HG03060 (cell line): Measurements from ENCODE around the gene CABLES1.
"Not testable (repeated sequence)": the region's sequence is repeated elsewhere in the genome, so short reads cannot be mapped to it uniquely, and the experiment has no call there.

Experiments used
- ATAC-seq: cut with Tn5 transposase; IDR thresholded peaks from one replicate; pipeline ENCODE4 v1.9.1; 2021; ENCODE audit warnings: low read depth, moderate number of reproducible peaks; ENCODE audit not compliant: unreplicated experiment

Gene CABLES1

DNA sequence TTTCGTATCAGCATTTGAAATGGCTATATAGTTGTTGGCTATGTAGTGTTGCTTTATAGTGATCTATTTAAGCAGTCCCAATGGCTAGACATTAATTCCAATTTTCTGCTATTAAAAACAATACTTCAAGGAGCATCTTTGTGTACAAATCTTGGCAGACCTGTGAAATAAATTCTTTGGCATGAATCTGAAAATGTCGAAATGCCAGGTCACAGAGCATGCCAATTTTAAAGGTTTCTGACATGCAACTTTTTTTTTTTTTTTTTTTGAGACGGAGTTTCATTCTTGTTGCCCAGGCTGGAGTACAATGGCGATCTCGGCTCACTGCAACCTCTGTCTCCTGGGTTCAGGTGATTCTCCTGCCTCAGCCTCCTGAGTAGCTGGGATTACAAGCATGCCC, 26.8 kb upstream of the CABLES1 start:
- no peak for ATAC-seq

DNA sequence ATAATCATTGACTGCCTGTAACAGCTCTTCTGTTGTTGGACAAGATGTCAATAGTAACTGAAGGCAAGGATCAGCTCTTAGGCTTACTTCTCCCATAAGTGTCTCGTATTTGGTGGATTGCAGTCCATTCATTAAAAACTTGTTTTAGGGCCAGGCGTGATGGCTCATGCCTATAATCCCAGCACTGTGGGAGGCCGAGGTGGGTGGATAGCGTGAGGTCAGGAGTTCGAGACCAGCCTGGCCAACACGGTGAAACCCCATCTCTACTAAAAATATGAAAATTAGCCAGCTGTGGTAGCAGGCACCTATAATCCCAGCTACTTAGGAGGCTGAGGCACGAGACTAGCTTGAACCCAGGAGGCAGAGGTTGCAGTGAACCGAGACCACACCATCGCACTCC, 26.1 kb upstream of the CABLES1 start:
- ATAC-seq, result not testable (repeated sequence)

DNA sequence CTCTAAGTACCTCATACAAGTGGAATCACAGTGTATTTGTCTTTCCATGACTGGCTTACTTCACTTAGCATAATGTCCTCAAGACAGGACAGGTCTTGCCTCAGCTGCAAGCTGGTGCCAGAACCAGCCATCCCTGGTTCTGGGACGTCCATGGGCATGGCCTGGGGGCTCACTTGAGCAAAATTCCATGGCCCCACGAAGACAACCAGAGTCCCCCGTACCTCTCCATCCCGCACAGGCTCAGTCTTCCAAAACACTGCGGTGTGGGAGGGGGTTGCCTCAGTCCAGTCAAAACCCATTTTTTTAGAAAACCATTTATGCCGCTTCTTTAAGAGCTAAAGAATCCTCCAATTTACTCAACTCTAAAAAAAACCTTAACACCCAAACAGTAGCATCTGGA, 21.7 kb upstream of the CABLES1 start:
- no peak for ATAC-seq

DNA sequence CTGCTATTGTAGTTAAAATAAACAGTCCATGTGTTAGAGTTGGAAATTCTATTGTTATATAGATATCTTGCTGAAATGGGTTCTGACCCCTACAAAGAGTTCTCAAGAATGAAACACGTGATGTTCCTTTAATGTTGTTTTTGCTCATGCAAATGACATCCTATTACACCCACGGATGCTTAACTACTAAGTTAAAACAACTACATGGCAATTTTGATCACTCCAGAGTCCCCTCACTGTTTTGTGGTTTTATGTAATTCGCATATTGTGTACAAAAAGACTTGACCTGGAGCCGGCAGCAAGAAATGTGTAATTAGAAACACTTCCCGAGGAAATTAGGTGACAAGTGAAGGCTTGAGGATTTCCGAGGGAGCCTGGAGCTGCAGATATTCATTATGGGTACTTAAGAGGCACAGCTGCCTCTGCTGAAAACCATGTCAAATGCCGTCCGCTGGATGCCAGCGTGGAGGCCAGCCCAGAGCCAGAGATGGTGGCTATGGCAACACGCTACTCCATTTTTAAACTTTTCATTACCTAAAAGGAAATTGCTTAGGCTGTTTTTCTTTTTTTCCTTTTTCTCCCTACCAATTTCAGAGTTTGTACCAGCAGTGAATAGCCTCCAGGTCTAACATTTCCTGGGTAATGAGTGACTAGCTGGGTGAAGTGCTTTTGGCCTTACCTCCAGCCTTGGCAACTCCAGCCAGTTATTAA, 21.0 kb upstream of the CABLES1 start:
- no peak for ATAC-seq

DNA sequence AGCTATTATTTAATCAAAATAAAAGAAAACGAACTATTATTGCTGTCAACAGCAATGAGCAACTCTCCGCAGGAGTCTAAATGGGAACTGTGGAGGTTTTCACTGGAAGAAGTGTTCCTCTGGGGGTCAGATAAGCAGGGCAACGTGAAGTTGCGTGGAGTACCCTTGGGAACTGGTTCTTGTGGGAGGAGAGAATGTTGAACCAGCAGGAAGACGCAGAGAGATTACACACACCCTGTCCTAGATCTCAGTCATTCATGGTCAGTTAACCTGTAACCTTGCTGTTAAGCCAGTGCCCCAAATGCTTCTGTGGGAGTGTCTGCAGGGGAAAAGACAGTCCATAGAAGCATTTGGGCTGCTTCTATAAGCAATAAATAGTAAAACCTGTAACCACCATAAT, 20.4 kb upstream of the CABLES1 start:
- no peak for ATAC-seq

DNA sequence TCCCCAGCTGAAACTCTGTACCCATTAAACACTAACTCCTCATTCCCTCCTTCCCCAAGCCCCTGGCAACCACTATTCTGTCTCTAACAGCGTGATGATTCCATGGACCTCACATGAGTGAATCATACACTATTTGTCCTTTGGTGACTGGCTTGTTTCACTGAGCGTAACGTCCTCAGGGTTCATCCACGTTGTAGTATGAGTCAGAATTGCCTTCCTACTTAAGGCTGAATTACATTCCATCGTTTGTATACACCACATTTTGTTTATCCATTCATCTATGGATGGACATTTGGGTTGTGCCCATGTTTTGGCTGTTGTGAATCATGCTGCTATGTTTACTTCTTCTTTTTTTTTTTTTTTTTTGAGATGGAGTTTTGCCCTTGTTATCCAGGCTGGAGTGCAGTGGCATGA, 19.6 kb upstream of the CABLES1 start:
- ATAC-seq, result no peak

DNA sequence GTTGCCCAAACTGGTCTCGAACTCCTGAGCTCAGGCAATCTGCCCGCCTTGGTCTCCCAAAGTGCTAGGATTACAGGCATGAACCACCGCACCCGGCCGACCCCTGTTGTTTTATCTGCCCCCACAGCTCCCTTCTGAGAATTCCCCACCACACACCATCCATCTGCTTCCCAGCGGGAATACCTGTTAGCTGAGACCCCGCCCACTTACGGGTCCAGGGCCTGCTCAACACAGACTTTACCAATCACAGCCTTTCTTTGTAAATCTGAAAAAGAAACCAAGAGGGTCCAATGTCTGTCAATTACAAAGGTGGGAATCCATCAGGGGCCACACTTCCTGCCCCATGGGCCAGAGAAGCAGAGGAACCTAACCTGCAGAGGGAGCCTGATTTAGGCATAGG, 14.2 kb upstream of the CABLES1 start:
- no peak for ATAC-seq

DNA sequence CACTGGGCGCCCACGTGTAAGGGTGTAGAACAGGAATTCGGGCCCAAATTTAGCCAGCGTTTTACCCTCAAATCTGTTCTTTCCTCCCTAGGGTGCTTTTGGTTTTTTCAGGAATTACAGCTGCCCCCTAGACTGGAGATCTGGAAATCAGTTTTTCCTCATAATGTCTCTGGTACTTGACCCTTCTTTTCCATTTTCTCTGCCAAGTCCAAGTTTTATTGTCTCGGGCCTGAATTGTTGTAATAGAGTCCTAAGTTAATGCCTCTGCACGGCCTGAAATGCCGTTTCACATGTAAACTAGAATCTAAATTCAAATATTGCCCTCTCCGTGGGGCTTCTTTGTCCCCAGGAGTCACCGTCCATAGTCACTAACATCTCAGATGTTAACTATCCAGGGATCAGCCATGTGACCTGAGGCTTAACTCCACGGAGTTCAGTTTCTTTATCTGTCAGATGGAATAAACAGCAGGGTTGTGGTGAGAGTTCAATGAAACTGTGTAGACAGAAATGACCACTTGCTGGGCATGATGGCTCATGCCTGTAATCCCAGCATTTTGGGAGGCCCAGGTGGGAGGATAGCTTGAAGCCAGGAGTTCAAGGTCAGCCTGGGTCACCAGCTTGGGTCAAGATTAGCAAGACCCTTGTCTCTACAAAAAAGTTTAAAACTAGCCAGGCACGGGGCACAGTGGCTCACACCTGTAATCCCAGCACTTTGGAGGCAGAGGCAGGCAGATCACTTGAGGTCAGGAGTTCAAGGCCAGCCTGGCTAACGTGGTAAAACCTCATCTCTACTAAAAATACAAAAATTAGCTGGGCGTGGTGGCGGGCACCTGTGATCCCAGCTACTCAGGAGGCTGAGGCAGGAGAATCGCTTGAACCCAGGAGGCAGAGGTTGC, 12.7 kb upstream of the CABLES1 start:
- no peak for ATAC-seq

DNA sequence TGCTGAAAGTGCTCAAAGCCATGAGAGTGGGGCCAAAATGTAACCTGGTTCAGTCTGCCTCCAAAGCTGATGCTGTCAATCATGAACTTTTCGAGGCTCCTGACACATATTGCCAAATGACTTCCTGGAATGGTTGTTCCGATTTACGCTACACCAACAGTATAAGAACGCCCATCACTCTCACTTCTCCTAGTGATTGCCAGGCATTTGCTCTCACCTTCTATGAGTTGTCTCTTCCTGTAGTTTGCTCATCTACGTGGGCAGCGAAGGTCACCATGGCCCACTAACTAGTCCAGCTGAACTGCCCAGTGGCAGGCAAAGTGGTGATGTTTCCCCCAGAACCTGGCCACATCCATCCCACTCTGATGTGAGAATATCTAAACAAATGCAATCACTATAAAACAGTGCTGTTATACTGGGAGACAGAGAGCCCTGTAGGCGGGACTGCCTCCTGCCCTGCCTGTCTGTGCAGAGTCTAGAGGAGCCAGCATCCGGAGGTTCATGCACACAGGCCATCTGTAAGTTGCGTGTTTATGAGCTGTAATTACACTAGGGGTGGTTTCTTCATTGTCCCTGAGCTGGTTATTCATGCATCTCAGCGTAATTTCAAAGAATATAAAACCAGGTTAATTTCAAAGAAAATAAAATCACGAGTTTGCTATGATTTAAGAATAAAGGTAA, 8.8 kb upstream of the CABLES1 start:
- no peak for ATAC-seq

DNA sequence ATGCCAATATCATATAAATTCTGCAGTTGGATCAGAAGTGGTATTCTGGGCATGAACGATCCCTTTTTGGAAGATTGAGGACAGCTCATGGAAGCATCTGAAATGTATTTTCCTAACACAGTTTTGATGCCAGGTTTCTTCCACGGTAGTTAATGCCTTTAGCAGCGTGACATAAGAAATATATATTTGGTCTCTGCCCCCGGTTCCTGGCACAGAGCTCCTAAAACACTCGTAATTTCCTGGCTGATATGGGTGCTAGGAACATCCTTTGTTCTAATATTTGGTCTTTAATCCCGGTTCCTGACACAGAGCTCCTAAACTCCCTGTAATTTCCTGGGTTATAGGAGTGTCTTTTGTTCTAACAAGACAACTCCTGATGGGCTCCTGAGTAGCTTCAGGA, 8.2 kb upstream of the CABLES1 start:
- ATAC-seq, result no peak

DNA sequence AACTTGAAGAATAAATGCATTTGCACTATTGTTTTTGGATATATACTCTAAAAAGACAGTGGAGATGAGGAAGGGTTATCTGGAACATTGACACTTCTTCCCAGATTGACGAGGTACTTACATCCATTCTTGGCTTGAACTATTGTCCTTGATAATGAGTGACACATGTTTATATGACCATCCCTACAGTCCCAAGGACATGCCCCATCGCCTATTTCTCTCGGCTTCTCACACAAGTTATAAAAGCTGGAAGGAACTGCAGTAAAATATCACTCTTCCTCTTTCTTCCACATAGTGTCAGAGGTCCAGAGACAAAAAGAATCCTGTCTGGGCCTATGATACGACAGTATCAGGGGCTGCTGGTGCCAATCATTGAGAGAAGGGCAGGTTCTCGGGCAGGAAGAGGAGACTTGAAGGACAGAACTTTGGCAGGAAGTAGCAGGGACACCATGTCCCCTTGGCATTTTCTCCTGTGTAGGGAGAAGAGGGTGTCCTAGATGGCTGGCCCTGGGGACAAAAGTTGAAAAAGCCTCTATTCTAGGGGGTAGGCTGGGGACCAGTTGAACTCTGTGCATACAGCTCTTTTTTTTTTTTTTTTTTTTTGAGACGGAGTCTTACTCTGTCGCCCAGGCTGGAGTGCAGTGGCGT, 5.8 kb upstream of the CABLES1 start:
- ATAC-seq, result no peak

DNA sequence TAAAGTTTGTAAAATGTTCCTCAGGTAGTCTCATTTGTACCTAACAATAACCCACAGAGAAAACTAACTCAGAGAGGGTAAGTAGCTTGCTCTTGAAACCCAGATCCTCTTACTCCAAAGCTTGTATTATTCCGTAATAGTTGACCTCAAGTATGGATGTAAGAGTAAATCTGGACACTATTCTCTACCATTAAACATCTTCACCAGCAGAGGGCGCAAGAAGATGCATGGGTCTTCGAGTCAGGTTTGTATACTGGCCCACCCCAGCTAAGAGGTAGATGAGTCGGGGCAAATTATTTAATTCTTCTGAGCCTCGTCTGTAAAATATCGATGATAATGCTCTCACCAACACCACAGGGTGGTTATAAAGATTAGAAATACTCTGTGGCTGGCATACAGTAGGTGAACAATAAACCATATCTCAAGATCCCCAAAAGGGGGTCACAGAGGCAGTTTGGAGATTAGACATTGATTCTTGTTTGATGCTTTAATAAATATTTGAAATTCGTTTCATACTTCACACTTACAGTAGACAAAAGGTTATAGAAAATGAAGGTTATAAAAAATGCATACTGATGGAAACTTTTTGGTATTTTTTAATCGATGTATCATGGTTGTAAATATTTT, 3.5 kb upstream of the CABLES1 start:
- no peak for ATAC-seq

DNA sequence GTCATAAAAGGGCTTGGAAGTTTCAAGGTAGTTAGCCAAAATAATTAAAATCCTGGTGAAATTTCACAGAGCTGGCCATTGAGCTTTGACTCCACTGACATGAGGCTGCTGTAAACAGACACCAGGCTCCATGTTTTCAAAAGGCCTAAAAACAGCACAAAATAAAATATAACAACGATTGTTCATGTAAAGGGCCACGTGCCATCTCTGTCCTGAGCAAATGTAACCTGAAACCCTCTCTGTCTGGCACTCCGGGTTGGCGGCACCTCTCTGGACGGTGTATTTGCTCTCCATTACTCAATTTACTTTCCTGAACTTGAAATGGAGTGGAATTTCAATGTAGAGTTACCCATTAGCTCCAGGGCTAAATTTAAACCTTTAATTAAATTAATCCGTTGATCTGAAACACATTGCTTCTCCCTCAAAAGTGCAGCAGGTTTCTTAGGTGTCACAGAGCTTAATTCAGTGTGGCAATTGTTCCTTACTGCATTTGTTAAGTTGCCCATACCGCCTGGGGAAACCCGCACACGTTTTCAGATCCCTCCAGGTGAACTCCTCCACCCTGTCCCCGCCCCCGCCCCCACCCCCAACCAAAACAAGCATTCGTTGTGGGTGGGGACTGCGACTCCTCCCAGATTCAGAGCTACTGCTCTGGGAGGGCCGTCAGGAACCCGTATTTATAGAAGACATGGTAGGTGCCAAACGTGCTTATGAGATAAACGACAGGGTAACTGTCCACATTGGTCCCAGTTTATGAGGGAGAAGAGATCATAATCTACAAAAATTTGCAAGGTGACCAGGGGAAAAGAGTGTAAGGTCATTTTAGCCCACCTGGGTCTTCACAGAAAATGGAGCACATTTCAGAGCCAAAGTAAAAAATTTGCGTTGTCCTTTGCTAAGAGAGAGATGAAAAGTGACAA, 1.2 kb upstream of the CABLES1 start:
- no peak for ATAC-seq

DNA sequence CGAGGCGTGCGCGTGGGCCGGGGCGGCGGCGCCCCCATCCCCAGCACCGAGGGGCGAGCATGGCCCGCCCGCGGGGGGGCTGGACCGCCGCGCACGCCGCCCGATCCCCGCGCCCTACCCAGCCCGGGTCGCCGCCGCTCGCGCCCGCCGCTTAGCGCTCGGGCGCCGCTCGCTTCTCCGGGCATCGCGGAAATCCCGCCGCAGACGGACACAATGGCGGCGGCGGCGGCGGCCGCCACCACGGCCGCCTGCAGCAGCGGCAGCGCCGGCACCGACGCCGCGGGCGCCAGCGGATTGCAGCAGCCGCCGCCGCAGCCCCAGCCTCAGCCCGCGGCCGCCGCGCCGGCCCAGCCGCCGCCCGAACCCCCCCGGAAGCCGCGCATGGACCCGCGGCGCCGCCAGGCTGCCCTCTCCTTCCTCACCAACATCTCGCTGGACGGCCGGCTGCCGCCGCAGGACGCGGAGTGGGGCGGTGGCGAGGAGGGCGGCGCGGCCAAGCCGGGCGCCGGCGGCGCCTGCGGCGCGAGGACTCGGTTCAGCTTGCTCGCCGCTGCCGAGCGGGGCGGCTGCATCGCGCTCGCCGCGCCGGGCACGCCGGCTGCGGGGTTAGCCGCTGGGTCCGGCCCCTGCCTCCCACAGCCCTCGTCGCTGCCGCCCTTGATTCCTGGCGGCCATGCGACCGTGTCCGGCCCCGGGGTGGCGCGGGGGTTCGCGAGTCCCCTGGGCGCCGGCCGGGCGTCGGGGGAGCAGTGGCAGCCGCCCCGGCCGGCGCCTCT, 453 bp downstream of the CABLES1 start:
- no peak for ATAC-seq

DNA sequence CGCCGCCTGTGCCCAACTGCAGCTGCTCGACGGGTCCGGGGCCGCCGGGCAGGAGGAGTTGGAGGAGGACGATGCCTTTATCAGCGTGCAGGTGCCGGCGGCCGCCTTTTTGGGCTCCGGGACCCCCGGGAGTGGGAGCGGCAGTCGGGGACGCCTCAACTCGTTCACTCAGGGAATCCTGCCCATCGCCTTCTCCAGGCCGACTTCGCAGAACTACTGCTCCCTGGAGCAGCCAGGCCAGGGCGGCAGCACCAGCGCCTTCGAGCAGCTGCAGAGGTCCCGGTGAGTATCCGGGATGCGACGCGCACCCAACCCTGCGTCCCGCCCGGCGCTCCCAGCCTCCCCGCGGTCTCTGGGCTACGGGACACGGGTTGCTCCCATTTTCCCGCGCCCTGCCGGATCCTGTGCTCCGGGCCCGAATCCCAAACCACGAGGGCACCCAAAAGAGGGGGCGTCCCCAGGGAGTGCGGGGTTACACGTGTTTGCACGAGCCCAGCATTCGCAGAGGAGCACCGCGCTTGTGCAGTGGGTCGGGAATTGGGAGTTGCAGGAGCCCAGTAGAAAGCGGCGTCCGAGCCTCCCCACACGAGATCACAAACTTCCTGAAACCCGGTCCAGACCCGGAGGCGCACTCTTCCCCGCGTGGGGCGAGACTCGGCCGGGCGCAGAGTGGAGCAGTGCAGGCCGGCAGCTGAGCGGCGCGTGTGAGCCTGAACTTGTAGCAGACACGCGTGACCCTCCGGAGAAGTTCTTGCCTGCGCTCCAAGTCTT, 1.2 kb downstream of the CABLES1 start:
- no peak for ATAC-seq

DNA sequence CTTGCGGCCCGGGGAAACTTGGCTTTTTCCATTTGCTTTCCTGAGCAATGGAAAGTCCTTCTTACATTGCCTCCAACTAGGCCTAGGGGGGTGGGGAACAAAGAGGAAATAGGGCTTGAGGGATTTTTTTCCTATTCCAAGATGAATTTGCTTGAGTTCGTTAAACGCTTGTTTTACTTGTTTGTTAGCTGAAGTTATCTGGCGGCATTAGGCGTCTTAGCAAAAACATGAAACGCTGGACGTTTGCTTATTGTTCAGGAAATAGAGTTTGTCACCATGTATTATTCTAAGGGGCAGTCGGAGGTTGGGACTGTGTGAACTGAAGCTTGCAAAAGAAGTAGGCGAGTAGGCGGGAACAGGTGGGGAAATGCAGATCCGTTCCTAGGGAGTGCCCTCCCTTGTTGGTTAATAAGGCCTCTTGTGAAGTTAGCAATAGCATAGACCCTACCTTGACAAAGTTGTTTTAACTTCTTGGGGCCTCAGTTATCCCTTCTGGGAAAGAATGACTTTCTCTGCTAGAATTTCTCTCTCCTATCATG, 1.9 kb downstream of the CABLES1 start:
- ATAC-seq, result no peak

DNA sequence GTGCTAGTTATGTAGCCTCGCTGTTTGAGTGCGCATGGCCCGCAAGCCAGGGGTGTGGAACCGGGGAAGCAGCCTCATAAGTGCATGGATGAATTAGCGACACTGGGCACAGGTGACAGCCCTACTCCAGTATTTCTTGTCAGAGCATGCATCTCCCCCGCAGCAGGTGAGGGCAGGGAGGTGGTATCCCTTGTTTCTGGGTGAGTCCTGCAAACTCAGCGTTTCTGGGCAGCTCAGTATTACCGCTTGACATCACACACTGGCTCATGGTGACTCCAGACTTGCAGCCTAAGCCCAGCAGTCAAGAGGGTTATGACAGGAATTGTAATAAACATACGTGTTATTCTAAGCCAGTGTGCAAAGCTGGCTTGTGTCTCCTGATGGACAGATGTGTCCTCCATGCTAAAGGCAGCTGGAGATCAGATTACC, 2.5 kb downstream of the CABLES1 start:
- no peak for ATAC-seq

DNA sequence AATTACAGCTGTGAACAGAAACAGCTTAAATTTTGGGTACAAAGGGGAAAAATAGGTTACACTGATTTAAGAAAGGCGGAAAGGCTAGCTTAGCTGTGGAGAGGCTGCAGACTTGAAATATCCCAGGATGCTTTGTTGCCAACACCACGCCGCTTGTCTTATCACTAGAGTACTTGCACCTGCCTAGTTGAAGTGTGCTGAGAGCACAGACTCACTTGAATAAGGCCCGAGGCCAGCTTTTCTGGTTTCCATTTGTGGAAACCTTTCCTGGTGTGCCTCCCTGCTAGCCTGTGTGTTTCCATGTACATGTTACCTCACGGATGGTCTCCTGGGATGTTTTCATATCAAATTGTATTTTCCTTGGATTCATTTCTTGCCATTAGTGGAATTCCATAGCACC, 3.2 kb downstream of the CABLES1 start:
- ATAC-seq, result no peak
